ENCODE measurements around the gene ZNF512B. TPM values are rescaled to one million over a fixed set of nuclear protein-coding genes. Genes with fewer than 3 reads are reported as not detected.
A peak's percentile ranks its signal among the peaks of the same experiment; 100 is the strongest.

ZNF512B gene
- total and polyA plus RNA-seq, 12 donors: 4.6 to 14.8 (median 13.6) TPM

DNA sequence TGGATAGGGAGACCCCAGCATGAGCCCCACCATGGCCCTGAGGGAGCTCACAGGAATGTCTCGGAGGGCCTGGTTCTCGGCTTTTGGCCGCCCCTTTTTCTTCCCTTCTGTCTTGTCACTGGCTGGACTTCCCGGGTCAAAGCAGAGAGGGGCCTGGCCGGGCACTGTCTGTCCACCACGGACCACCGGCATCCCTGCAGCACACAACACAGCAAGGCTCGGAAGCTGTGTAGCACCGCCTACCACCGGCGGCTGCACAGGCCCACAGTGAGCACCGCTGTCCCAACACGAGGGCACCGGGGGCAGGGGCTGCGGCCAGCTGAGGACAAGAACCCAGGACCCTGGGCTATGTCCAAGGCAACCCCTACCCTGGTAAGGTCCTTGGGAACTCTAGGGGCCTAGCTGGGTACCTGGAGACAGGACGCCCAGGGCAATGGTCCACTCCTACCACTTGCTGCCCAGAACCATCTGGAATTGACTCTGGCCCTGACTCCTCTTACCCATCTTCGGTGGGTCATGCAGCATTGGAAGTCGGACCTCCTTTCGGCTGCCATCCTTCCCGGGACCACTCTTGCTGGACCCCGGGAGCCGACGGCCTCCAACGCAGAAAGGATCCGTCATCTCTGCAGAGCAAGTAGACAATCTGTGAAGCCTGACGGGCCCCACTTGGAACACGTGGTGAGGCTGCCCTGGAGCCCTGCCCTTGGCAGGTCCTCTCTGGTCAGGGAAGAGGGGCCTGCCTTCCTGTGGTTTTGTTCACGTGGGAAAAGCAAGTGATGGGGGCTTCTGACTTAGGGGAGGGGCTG lies 2.2 kb downstream of the ZNF512B start:
- peak; percentile 6 to 11 for DNase-seq
- TF ChIP-seq, protein P1, sequence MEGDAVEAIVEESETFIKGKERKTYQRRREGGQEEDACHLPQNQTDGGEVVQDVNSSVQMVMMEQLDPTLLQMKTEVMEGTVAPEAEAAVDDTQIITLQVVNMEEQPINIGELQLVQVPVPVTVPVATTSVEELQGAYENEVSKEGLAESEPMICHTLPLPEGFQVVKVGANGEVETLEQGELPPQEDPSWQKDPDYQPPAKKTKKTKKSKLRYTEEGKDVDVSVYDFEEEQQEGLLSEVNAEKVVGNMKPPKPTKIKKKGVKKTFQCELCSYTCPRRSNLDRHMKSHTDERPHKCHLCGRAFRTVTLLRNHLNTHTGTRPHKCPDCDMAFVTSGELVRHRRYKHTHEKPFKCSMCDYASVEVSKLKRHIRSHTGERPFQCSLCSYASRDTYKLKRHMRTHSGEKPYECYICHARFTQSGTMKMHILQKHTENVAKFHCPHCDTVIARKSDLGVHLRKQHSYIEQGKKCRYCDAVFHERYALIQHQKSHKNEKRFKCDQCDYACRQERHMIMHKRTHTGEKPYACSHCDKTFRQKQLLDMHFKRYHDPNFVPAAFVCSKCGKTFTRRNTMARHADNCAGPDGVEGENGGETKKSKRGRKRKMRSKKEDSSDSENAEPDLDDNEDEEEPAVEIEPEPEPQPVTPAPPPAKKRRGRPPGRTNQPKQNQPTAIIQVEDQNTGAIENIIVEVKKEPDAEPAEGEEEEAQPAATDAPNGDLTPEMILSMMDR (IDR thresholded peaks at IDR 0.05): no peak
- Histone ChIP-seq H3K36me3 (peaks cover 0 to 43% (median 12%) of the 10 kb centered on the region in 9 donors), H3K27me3 (no peaks in the 10 kb centered on the region), H3K4me1 (peaks cover 13 to 40% (median 28%) of the 10 kb centered on the region in 9 donors), H3K9me3 (no peaks in the 10 kb centered on the region), H3K27ac (peak overlapping the region in 1 of 10 donors; percentile 73), H3K4me3 (no peak overlapping the region)
- 84 to 86% methylated on average over 28 of the region's 28 CpGs for WGBS, 2 donors
- intact Hi-C loops (cut with DNase I): no loop called here
- ATAC-seq: peak in 2 of 8 donors; percentile 7 to 23

- TF ChIP-seq, protein P1 (IDR thresholded peaks at IDR 0.05): no peak
- ATAC-seq (no peak), DNase-seq (peak in 1 of 2 donors; percentile 4)
- no peak overlapping the region for H3K27ac ChIP-seq
- no peak overlapping the region for H3K4me3 ChIP-seq
- 93 to 95% methylated on average over 13 of the region's 13 CpGs for WGBS, 2 donors
- H3K27me3 ChIP-seq: no peaks in the 10 kb centered on the region
- peaks cover 0 to 49% (median 13%) of the 10 kb centered on the region in 9 donors for H3K36me3 ChIP-seq
- intact Hi-C loops (cut with DNase I): no loop called here
- no peaks in the 10 kb centered on the region for H3K9me3 ChIP-seq
- H3K4me1 ChIP-seq: peaks cover 10 to 34% (median 23%) of the 10 kb centered on the region in 9 donors
Measured at GRCh38 chr20:63966944-63967322, 2.8 kb downstream of the ZNF512B start.

DNA sequence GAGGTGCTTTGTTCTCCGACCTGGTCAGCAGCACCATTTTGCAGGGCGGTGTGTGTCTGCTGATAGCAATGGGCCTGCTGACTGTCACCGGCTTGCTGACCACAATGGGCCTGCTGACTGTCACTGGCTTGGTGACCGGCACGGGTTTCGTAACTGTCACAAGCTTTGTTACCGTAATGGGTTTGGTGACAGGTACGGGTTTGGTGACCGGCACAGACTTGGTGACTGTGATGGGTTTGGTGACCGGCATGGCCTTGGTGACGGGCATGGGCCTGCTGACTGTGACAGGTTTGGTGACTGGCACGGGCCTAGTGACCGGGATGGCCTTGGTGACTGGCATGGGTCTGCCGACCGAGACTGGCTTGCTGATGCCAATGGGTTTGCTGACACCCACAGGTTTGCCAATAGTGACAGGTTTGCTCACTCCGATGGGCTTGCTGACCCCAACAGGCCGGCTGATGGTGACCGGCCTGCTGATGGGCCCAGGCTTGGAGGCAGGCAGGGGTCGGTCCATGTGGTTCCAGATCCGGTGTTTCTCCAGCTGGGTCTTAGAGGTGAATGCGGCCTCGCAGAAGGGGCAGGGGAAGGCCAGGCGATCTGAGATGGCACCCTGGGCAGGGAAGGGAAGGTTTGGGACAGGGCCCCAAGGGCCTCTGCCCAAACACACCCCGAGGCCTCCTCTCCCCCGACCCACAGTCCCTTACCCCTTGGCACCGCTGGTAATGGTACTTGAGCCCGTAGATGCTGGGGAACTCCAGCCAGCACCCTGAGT lies 3.4 kb downstream of the ZNF512B start:
- Histone ChIP-seq H3K9me3 (no peaks in the 10 kb centered on the region), H3K27ac (no peak overlapping the region), H3K27me3 (no peaks in the 10 kb centered on the region), H3K4me1 (peaks cover 10 to 29% (median 18%) of the 10 kb centered on the region in 9 donors), H3K4me3 (no peak overlapping the region), H3K36me3 (peaks cover 0 to 55% (median 18%) of the 10 kb centered on the region in 9 donors)
- TF ChIP-seq, protein P1 (IDR thresholded peaks at IDR 0.05): no peak
- ATAC-seq: no peak
- WGBS, 2 donors: 93 to 97% methylated on average over 27 of the region's 27 CpGs
- DNase-seq: peak in 1 of 2 donors; percentile 12
- intact Hi-C loops (cut with DNase I): no loop called here

DNA sequence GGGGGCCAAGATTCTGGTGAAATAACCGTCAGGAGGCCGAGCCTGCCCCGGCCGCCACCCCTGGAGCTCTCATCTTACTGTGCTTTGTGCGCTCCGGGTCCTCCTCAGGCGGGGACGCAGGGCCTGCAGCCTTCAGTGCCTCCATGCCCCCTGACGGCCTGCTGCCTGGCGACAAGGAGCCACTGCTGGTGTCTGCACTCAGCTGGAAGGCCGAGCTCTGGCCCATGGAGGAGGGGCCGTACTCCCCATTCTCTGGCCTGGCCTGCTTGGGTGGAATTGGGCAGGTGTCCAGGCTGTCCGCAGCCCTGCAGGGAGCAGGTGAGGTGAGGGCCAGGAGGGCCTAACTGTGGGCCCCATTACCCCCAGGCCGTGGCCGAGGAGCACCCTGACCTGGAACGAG lies 5.3 kb downstream of the ZNF512B start:
- DNase-seq (peak in 1 of 2 donors; percentile 10), ATAC-seq (no peak)
- intact Hi-C loops (cut with DNase I): no loop called here
- WGBS, 2 donors: 92% methylated on average over 16 of the region's 16 CpGs
- Histone ChIP-seq H3K27ac (no peak overlapping the region), H3K4me1 (peaks cover 9 to 17% (median 11%) of the 10 kb centered on the region in 9 donors), H3K27me3 (no peaks in the 10 kb centered on the region), H3K4me3 (no peak overlapping the region), H3K36me3 (peaks cover 0 to 69% (median 23%) of the 10 kb centered on the region in 9 donors), H3K9me3 (no peaks in the 10 kb centered on the region)
- TF ChIP-seq, protein P1 (IDR thresholded peaks at IDR 0.05): no peak

All from heart right ventricle (tissue), 16 donors.